Astrocyte (in vitro differentiated cells and primary cell): Measurements from ENCODE around the gene CNOT4. TPM values are rescaled to one million over a fixed set of nuclear protein-coding genes. Genes with fewer than 3 reads are reported as not detected.
"Not testable (repeated sequence)": the region's sequence is repeated elsewhere in the genome, so short reads cannot be mapped to it uniquely, and the experiment has no call there.

Experiments
- DNase-seq: peaks from one replicate; pipeline ENCODE4 v3.0.0-alpha.2; 2010; ENCODE audit warnings: low read depth
- FAIRE-seq: peaks from 2 replicates; lab custom pipeline; 2011; peaks lifted over from hg19 to GRCh38; lab: Jason Lieb, UNC
- H2AFZ ChIP-seq: 2 replicates; pipeline ENCODE4 v1.6.0; 2012; ENCODE audit warnings: low read depth, low read length, inconsistent platforms
- H3K27ac ChIP-seq: 2 replicates; pipeline ENCODE4 v1.5.1; 2011; ENCODE audit warnings: low read depth, low read length, inconsistent platforms
- H3K27me3 ChIP-seq: 2 replicates; pipeline ENCODE4 v1.6.0; 2011; ENCODE audit warnings: low read length, inconsistent platforms; ENCODE audit not compliant: insufficient read depth
- H3K36me3 ChIP-seq: 2 replicates; pipeline ENCODE4 v1.5.1; 2011; ENCODE audit warnings: low read length, inconsistent platforms; ENCODE audit not compliant: insufficient read depth
- H3K4me1 ChIP-seq: 2 replicates; pipeline ENCODE4 v1.5.1; 2011; ENCODE audit warnings: low read length, inconsistent platforms; ENCODE audit not compliant: insufficient read depth
- H3K4me2 ChIP-seq: 2 replicates; pipeline ENCODE4 v1.6.0; 2012; ENCODE audit warnings: low read length, inconsistent platforms
- H3K4me3 ChIP-seq: 2 replicates; pipeline ENCODE4 v1.5.1; 2011; ENCODE audit warnings: low read depth, mild to moderate bottlenecking, low read length, inconsistent platforms; ENCODE audit not compliant: insufficient read depth
- H3K79me2 ChIP-seq: 2 replicates; pipeline ENCODE4 v1.6.0; 2012; ENCODE audit warnings: mild to moderate bottlenecking, low read length, inconsistent platforms; ENCODE audit not compliant: insufficient read depth
- H3K9ac ChIP-seq: 2 replicates; pipeline ENCODE4 v1.6.0; 2012; ENCODE audit warnings: mild to moderate bottlenecking, low read length, inconsistent platforms
- H3K9me3 ChIP-seq: 2 replicates; pipeline ENCODE4 v1.5.1; 2012; ENCODE audit warnings: low read depth, mild to moderate bottlenecking, low read length, inconsistent platforms; ENCODE audit not compliant: insufficient read depth
- H4K20me1 ChIP-seq: 2 replicates; pipeline ENCODE4 v1.6.0; 2012; ENCODE audit warnings: low read length, inconsistent platforms; ENCODE audit not compliant: insufficient read depth
- H3K27ac Mint-ChIP-seq: one replicate; pipeline ENCODE4 v1.8.0; 2021; ENCODE audit warnings: mild to moderate bottlenecking, mixed read lengths; ENCODE audit not compliant: unreplicated experiment
- H3K27me3 Mint-ChIP-seq: one replicate; pipeline ENCODE4 v1.8.0; 2021; ENCODE audit warnings: low read depth, mixed read lengths; ENCODE audit not compliant: unreplicated experiment
- H3K36me3 Mint-ChIP-seq: one replicate; pipeline ENCODE4 v1.8.0; 2021; ENCODE audit warnings: low read depth, mixed read lengths; ENCODE audit not compliant: unreplicated experiment
- H3K4me1 Mint-ChIP-seq: one replicate; pipeline ENCODE4 v1.8.0; 2021; ENCODE audit warnings: low read depth, mixed read lengths; ENCODE audit not compliant: unreplicated experiment
- H3K4me3 Mint-ChIP-seq: one replicate; pipeline ENCODE4 v1.8.0; 2021; ENCODE audit warnings: mild to moderate bottlenecking, moderate library complexity, mixed read lengths; ENCODE audit not compliant: unreplicated experiment
- H3K9me3 Mint-ChIP-seq: one replicate; pipeline ENCODE4 v1.8.0; 2021; ENCODE audit warnings: mild to moderate bottlenecking, mixed read lengths; ENCODE audit not compliant: unreplicated experiment
- CTCF ChIP-seq: IDR thresholded peaks from 2 replicates; pipeline ENCODE4 v1.5.1; 2011; ENCODE audit warnings: low read depth, mild to moderate bottlenecking, inconsistent platforms, low read length, moderate library complexity; ENCODE audit not compliant: insufficient read depth
- EZH2 ChIP-seq: IDR thresholded peaks from 2 replicates; pipeline ENCODE4 v1.6.1; 2012; ENCODE audit warnings: mild to moderate bottlenecking, low read length, inconsistent platforms; ENCODE audit not compliant: insufficient read depth
- total RNA-seq: library from RNA; stranded (reverse); gene quantifications from 2 replicates; pipeline ENCODE4 v1.2.1, GENCODE V29; 2021

Gene CNOT4
- total RNA-seq, 1 donor from 2014 or later, result 24.9 TPM

- Mint-ChIP-seq H3K9me3 (no peaks in the 10 kb centered on the region), H3K27me3 (peaks cover 7% of the 10 kb centered on the region), H3K4me1 (no peaks in the 10 kb centered on the region), H3K27ac (no peak overlapping the region), H3K4me3 (no peak overlapping the region), H3K36me3 (peaks cover 2% of the 10 kb centered on the region)
- Histone ChIP-seq H3K9ac (no peak overlapping the region), H2AFZ (no peak overlapping the region), H3K9me3 (no peaks in the 10 kb centered on the region), H3K4me1 (peaks cover 3% of the 10 kb centered on the region), H3K4me2 (no peak overlapping the region), H3K27me3 (no peaks in the 10 kb centered on the region), H3K4me3 (no peak overlapping the region), H3K79me2 (no peaks in the 10 kb centered on the region), H3K36me3 (no peaks in the 10 kb centered on the region), H4K20me1 (no peaks in the 10 kb centered on the region), H3K27ac (no peak overlapping the region)
- TF ChIP-seq EZH2, result no peak
- TF ChIP-seq CTCF, result no peak
- DNase-seq (no peak), FAIRE-seq (no peak)
Observed at GRCh38 chr7:135353832-135354231, 156.1 kb downstream of the CNOT4 start.

- no peak for FAIRE-seq
- no peak overlapping the region for H3K27ac ChIP-seq
- no peak overlapping the region for H3K9ac ChIP-seq
Observed at GRCh38 chr7:135352285-135352684, 157.6 kb downstream of the CNOT4 start.

GRCh38 chr7:135351070-135351469 lies 158.8 kb downstream of the CNOT4 start:
- H3K9me3 ChIP-seq, H3K27ac ChIP-seq, H3K27me3 ChIP-seq, FAIRE-seq, H3K4me3 ChIP-seq, H3K4me3 Mint-ChIP-seq, H3K4me1 Mint-ChIP-seq, H3K4me1 ChIP-seq, H2AFZ ChIP-seq, H3K9ac ChIP-seq, H3K36me3 Mint-ChIP-seq, H3K9me3 Mint-ChIP-seq, H4K20me1 ChIP-seq, H3K4me2 ChIP-seq, DNase-seq, H3K79me2 ChIP-seq, H3K27ac Mint-ChIP-seq, H3K36me3 ChIP-seq, H3K27me3 Mint-ChIP-seq: not testable (repeated sequence)

More at GRCh38 chr7:135352285-135352684, 157.6 kb downstream of the CNOT4 start:
- no peaks in the 10 kb centered on the region for H3K4me1 Mint-ChIP-seq
- DNase-seq, result no peak
- H4K20me1 ChIP-seq, result no peaks in the 10 kb centered on the region
- H3K4me3 Mint-ChIP-seq, result no peak overlapping the region
- no peaks in the 10 kb centered on the region for H3K79me2 ChIP-seq
- no peak overlapping the region for H3K4me3 ChIP-seq
- no peaks in the 10 kb centered on the region for H3K27me3 ChIP-seq
- H3K27ac Mint-ChIP-seq, result no peak overlapping the region
- no peak for TF ChIP-seq CTCF
- no peak for TF ChIP-seq EZH2
- no peak overlapping the region for H3K4me2 ChIP-seq
- H3K9me3 Mint-ChIP-seq, result no peaks in the 10 kb centered on the region
- H3K9me3 ChIP-seq, result no peaks in the 10 kb centered on the region
- peaks cover 7% of the 10 kb centered on the region for H3K27me3 Mint-ChIP-seq
- no peaks in the 10 kb centered on the region for H3K36me3 Mint-ChIP-seq
- no peak overlapping the region for H2AFZ ChIP-seq
- no peaks in the 10 kb centered on the region for H3K36me3 ChIP-seq
- peaks cover 3% of the 10 kb centered on the region for H3K4me1 ChIP-seq
